K562 (cell line): ENCODE data around the gene ADAT3. TPM values are rescaled to one million over a fixed set of nuclear protein-coding genes. Genes with fewer than 3 reads are reported as not detected.
A peak's percentile ranks its signal among the peaks of the same experiment; 100 is the strongest.

Experiments used
- ATAC-seq: fragments of 200-7000 bp; cut with Tn5 transposase; 3 replicates; pipeline ENCODE4 v1.9.1; 2020; ENCODE audit warnings: moderate library complexity
- BruUV-seq: library from RNA; stranded (reverse); fragments of 400-500 nt; replicated peaks from 2 replicates; lab custom pipeline; 2021; lab: Mats Ljungman, UMichigan
- CTCF ChIA-PET: fragments of 300-600 bp; formaldehyde crosslinking; extraction: SDS; loops from one replicate; lab custom pipeline; 2021; ENCODE audit warnings: low intra/inter-chr PET ratio; lab: Yijun Ruan, JAX
- POLR2A ChIA-PET: fragments of 300-600, 350-650 bp; sonication (Branson Sonifier 250); formaldehyde crosslinking; extraction: SDS; loops from one replicate; lab custom pipeline; 2021; ENCODE audit warnings: antibody characterized with exemption, inconsistent platforms; lab: Yijun Ruan, JAX
- DNase-seq, 4 experiments: peaks; one replicate each; pipeline versions ENCODE4 v3.0.0 to v3.0.0-alpha.2; 2011 to 2018; ENCODE audit warnings: low spot score in 3 of 4, mixed read lengths in 3 of 4; ENCODE audit errors: extremely low read depth in 1 of 4
- FAIRE-seq: peaks from 2 replicates; lab custom pipeline; 2011; peaks lifted over from hg19 to GRCh38; lab: Jason Lieb, UNC
- H2AFZ ChIP-seq: 2 replicates; pipeline ENCODE4 v1.6.0; 2011; ENCODE audit warnings: low read depth, low read length, control low read depth, inconsistent platforms
- H3K27ac ChIP-seq: fragments of 200-600 bp; 3 replicates; pipeline ENCODE4 v1.8.0; 2011; ENCODE audit warnings: low read depth, mild to moderate bottlenecking, control low read depth, inconsistent platforms, low read length, moderate library complexity, mixed read lengths; ENCODE audit errors: extremely low read depth
- H3K27me3 ChIP-seq, 2 experiments: fragments of 300-600 bp in 1 of 2; 2 replicates in 1 of 2; 3 replicates in 1 of 2; pipeline versions ENCODE4 v1.6.0 to v1.8.0; 2011; ENCODE audit warnings: inconsistent platforms in 2 of 2, low read length in 2 of 2, mild to moderate bottlenecking in 1 of 2, mixed read lengths in 1 of 2, moderate library complexity in 1 of 2; ENCODE audit not compliant: control insufficient read depth in 2 of 2, insufficient read depth in 2 of 2
- H3K36me3 ChIP-seq: fragments of 300-600 bp; 3 replicates; pipeline ENCODE4 v1.8.0; 2011; ENCODE audit warnings: mild to moderate bottlenecking, low read length, inconsistent platforms; ENCODE audit not compliant: control insufficient read depth, insufficient read depth
- H3K4me1 ChIP-seq, 2 experiments: fragments of 200-600 bp in 1 of 2; replicated peaks in 1 of 2; 2 replicates in 1 of 2; 3 replicates in 1 of 2; pipeline versions ENCODE4 v1.5.1 to v1.8.0; 2011; ENCODE audit warnings: inconsistent platforms in 2 of 2, low read length in 2 of 2, mild to moderate bottlenecking in 1 of 2, mixed read lengths in 1 of 2, moderate library complexity in 1 of 2; ENCODE audit not compliant: control insufficient read depth in 2 of 2, insufficient read depth in 2 of 2
- H3K4me2 ChIP-seq: 2 replicates; pipeline ENCODE4 v1.6.1; 2011; ENCODE audit warnings: low read length, control low read depth, inconsistent platforms, mixed read lengths; ENCODE audit not compliant: insufficient read depth
- H3K4me3 ChIP-seq: fragments of 200-600 bp; sonication (generic), shearing (Covaris generic); 2 replicates; pipeline ENCODE4 v1.5.1; 2016; ENCODE audit warnings: control low read depth, inconsistent platforms
- H3K79me2 ChIP-seq: fragments of 200-600 bp; 3 replicates; pipeline ENCODE4 v1.8.0; 2011; ENCODE audit warnings: low read length, inconsistent platforms; ENCODE audit not compliant: control insufficient read depth, insufficient read depth
- H3K9ac ChIP-seq, 2 experiments: 2 replicates each; pipeline versions ENCODE4 v1.6.0 to v1.6.1; 2011; ENCODE audit warnings: low read depth in 2 of 2, low read length in 2 of 2, control low read depth in 1 of 2, inconsistent platforms in 1 of 2, mild to moderate bottlenecking in 1 of 2, mixed read lengths in 1 of 2; ENCODE audit not compliant: insufficient read depth in 1 of 2
- H3K9me1 ChIP-seq: one replicate; pipeline ENCODE4 v1.6.0; 2011; ENCODE audit warnings: inconsistent platforms, mild to moderate bottlenecking, low read length, moderate library complexity; ENCODE audit not compliant: control insufficient read depth, insufficient read depth
- H3K9me3 ChIP-seq: replicated peaks from 2 replicates; pipeline ENCODE4 v1.5.1; 2011; ENCODE audit warnings: low read depth, low read length, inconsistent platforms; ENCODE audit not compliant: control insufficient read depth, insufficient read depth
- H4K20me1 ChIP-seq: replicated peaks from 2 replicates; pipeline ENCODE4 v1.6.1; 2011; ENCODE audit warnings: low read length, inconsistent platforms, mixed read lengths; ENCODE audit not compliant: control insufficient read depth, insufficient read depth
- MXD1 ChIP-seq: fragments of 250-450 bp; sonication (Bioruptor Pico); IDR thresholded peaks from 2 replicates; pipeline ENCODE4 v1.8.0; 2021; ENCODE audit warnings: borderline replicate concordance, mild to moderate bottlenecking, moderate library complexity; ENCODE audit not compliant: poor library complexity, severe bottlenecking
- RBM14 ChIP-seq: fragments of 200-400 bp; formaldehyde crosslinking; IDR thresholded peaks from 2 replicates; pipeline ENCODE4 v1.6.1; 2018; ENCODE audit warnings: low read depth, mild to moderate bottlenecking, low read length, moderate library complexity, borderline replicate concordance; ENCODE audit not compliant: insufficient read depth
- RBM25 ChIP-seq: fragments of 200-400 bp; formaldehyde crosslinking; IDR thresholded peaks from 2 replicates; pipeline ENCODE4 v1.6.1; 2018; ENCODE audit warnings: low read length, low read depth, moderate library complexity; ENCODE audit not compliant: severe bottlenecking
- RBM34 ChIP-seq: fragments of 200-400 bp; formaldehyde crosslinking; IDR thresholded peaks from 2 replicates; pipeline ENCODE4 v1.6.1; 2018; ENCODE audit warnings: low read length, borderline replicate concordance; ENCODE audit not compliant: insufficient read depth
- RBM39 ChIP-seq: fragments of 200-400 bp; formaldehyde crosslinking; optimal IDR thresholded peaks from 2 replicates; pipeline ENCODE3; 2018; ENCODE audit warnings: low read depth, low read length
- SAFB2 ChIP-seq: fragments of 200-400 bp; formaldehyde crosslinking; IDR thresholded peaks from 2 replicates; pipeline ENCODE4 v1.6.1; 2018; ENCODE audit warnings: borderline replicate concordance, low read length, low read depth, moderate library complexity; ENCODE audit not compliant: severe bottlenecking
- TAL1 ChIP-seq: fragments of 450-650 bp; IDR thresholded peaks from 2 replicates; pipeline ENCODE4 v1.6.1; 2016; ENCODE audit warnings: mild to moderate bottlenecking
- TBP ChIP-seq: optimal IDR thresholded peaks from 2 replicates; pipeline ENCODE3; 2011; ENCODE audit warnings: low read depth, low read length, improper control_type of control experiment
- TOE1 ChIP-seq, 2 experiments: fragments of 450-650 bp in 1 of 2; sonication (generic) in 1 of 2; formaldehyde crosslinking in 1 of 2; IDR thresholded peaks; 2 replicates each; pipeline versions ENCODE4 v1.7.1 to v1.8.0; 2016 to 2022; ENCODE audit warnings: borderline replicate concordance in 2 of 2, mild to moderate bottlenecking in 2 of 2, antibody characterized with exemption in 1 of 2, inconsistent platforms in 1 of 2, low read depth in 1 of 2, missing genetic modification reagents in 1 of 2, moderate library complexity in 1 of 2
- TRIM24 ChIP-seq, 2 experiments: fragments of 450-650 bp; IDR thresholded peaks; 2 replicates each; pipeline ENCODE4 v1.6.1; 2016
- ZNF133 ChIP-seq: fragments of 250-450 bp; sonication (Bioruptor Pico); IDR thresholded peaks from 2 replicates; pipeline ENCODE4 v1.4.0; 2020; ENCODE audit warnings: mild to moderate bottlenecking
- ZNF408 ChIP-seq: fragments of 250-450 bp; sonication (Bioruptor Pico); IDR thresholded peaks from 2 replicates; pipeline ENCODE4 v1.4.0; 2020; ENCODE audit warnings: low read depth, mild to moderate bottlenecking, moderate library complexity
- WGBS: fragments of 100-300 bp; shearing (Covaris generic); methylation state at CpG from one replicate; pipeline ENCODE4 v1.1.6; 2016; ENCODE audit warnings: low coverage, mixed read lengths; ENCODE audit not compliant: insufficient coverage; ENCODE audit errors: missing lambda C conversion rate; 5-methylcytosine and 5-hydroxymethylcytosine counted together
- in situ Hi-C: fragments of 300-500 bp; cut with MboI; formaldehyde crosslinking; loops from 4 replicates; pipeline ENCODE4 v1.15.0; 2018; ENCODE audit warnings: inconsistent platforms, mixed read lengths
- intact Hi-C: fragments of 100-400 bp; cut with micrococcal nuclease; formaldehyde crosslinking; loops from 2 replicates; pipeline ENCODE4 v1.14.2; 2022
- polyA plus RNA-seq, 8 experiments: library from polyadenylated mRNA; depleted of rRNA in 4 of 8; stranded (reverse) in 5 of 8; unstranded in 3 of 8; fragments of >200 nt; fragmentation: Nextera tagmentation in 2 of 8; fragmentation: Illumina TruSeq in 1 of 8; extraction: Ambion mirVana in 2 of 8; extraction: Trizol in 1 of 8; gene quantifications; 2 replicates each; pipeline versions ENCODE4 v1.2.1 to v1.2.3, GENCODE V29; 2011 to 2014; ENCODE audit warnings: inconsistent platforms in 1 of 8, missing spikeins in 1 of 8
- total RNA-seq, 7 experiments: library from RNA; depleted of rRNA in 6 of 7; stranded (reverse); fragments of >200 nt in 6 of 7; fragmentation: Illumina TruSeq in 2 of 7; extraction: Trizol in 2 of 7; gene quantifications; 2 replicates each; pipeline versions ENCODE4 v1.2.1 to v1.2.3, GENCODE V29; 2011 to 2021; ENCODE audit warnings: low replicate concordance in 1 of 7

The ADAT3 gene
- total and polyA plus RNA-seq, 9 of the 15 experiments (the other 6 are each of a cell fraction or from before 2014, with no cell fraction given): 0.67 to 15.6 (median 7.8) TPM; not detected in 4

- TF ChIP-seq ZNF408 (no peak), TRIM24 (IDR thresholded peaks at IDR 0.05) (peak in 1 of 2 experiments; percentile 34; a peak in 1 of 4 replicates), RBM25 (peak; percentile 49), RBM39 (no peak)
Measured at GRCh38 chr19:1931445-1931844, 26.2 kb downstream of the ADAT3 start (continued).

- BruUV-seq: no TSS peak
- Histone ChIP-seq H4K20me1 (no peaks in the 10 kb centered on the region), H3K4me2 (no peak overlapping the region), H3K79me2 (no peaks in the 10 kb centered on the region), H3K9ac (no peak overlapping the region), H3K4me1 (peaks cover 6 to 38% of the 10 kb centered on the region in 2 experiments; a peak in 3 of 5 replicates), H3K9me3 (peaks cover 7% of the 10 kb centered on the region; the same call in 1 of the 2 replicates), H3K27me3 (no peaks in the 10 kb centered on the region), H3K9me1 (no peaks in the 10 kb centered on the region), H2AFZ (no peak overlapping the region), H3K4me3 (no peak overlapping the region), H3K27ac (no peak overlapping the region), H3K36me3 (no peaks in the 10 kb centered on the region)
- no peak for DNase-seq
- in situ Hi-C loops (no loop called here), intact Hi-C loops (no loop called here)
- no peak for TF ChIP-seq TOE1 (IDR thresholded peaks at IDR 0.05; ENCODE audit: borderline replicate concordance)
- no peak for TF ChIP-seq TOE1 (CRISPR knock-in tag; IDR thresholded peaks at IDR 0.05; ENCODE audit: borderline replicate concordance, low read depth)
- TF ChIP-seq SAFB2: no peak
- TF ChIP-seq RBM34: no peak
- TF ChIP-seq RBM14: no peak
- no peak for TF ChIP-seq TBP
- TF ChIP-seq TAL1: no peak
- TF ChIP-seq MXD1 (CRISPR knock-in tag): no peak
- TF ChIP-seq ZNF133 (CRISPR knock-in tag): no peak
- ChIA-PET CTCF (no interaction called here), POLR2A (interaction anchor here (1.6 kb wide), 1 partner anchor 16 kb away, joined by 4 read pairs; no protein-coding TSS in a partner anchor)
- 29% methylated on average over 7 of the region's 8 CpGs for WGBS
- ATAC-seq: no peak
- FAIRE-seq: no peak
Measured at GRCh38 chr19:1932395-1932794, 27.2 kb downstream of the ADAT3 start.
